Embryonic facial prominence (tissue), 1 donor: ENCODE data around the gene METRNL.

ENCODE experiments used
- DNase-seq: peaks from one replicate; pipeline ENCODE4 v3.0.0-alpha.2; 2016; ENCODE audit errors: extremely low spot score

METRNL gene

GRCh38 chr17:83067071-83067717, 12.2 kb upstream of the METRNL start:
- no peak for DNase-seq

GRCh38 chr17:83067718-83068261, 11.6 kb upstream of the METRNL start:
- no peak for DNase-seq

- no peak for DNase-seq
Observed at GRCh38 chr17:83068641-83069570, 10.5 kb upstream of the METRNL start.

- DNase-seq: no peak
Observed at GRCh38 chr17:83069571-83069906, 9.9 kb upstream of the METRNL start.

GRCh38 chr17:83069931-83070742, 9.3 kb upstream of the METRNL start:
- no peak for DNase-seq

GRCh38 chr17:83070800-83071341, 8.5 kb upstream of the METRNL start:
- no peak for DNase-seq

- DNase-seq: no peak
Observed at GRCh38 chr17:83071365-83071764, 8.0 kb upstream of the METRNL start.

- DNase-seq: no peak
Observed at GRCh38 chr17:83071966-83072562, 7.3 kb upstream of the METRNL start.

GRCh38 chr17:83072600-83073358, 6.6 kb upstream of the METRNL start:
- no peak for DNase-seq

GRCh38 chr17:83073389-83074063, 5.9 kb upstream of the METRNL start:
- DNase-seq: no peak

- no peak for DNase-seq
Observed at GRCh38 chr17:83074486-83075223, 4.8 kb upstream of the METRNL start.

- DNase-seq: no peak
Observed at GRCh38 chr17:83075270-83075880, 4.0 kb upstream of the METRNL start.

GRCh38 chr17:83076938-83077337, 2.5 kb upstream of the METRNL start:
- DNase-seq: no peak

- no peak for DNase-seq
Observed at GRCh38 chr17:83077411-83077810, 2.0 kb upstream of the METRNL start.

GRCh38 chr17:83077939-83078338, 1.5 kb upstream of the METRNL start:
- DNase-seq: no peak

- DNase-seq: no peak
Observed at GRCh38 chr17:83078378-83079351, 744 bp upstream of the METRNL start.

- no peak for DNase-seq
Observed at GRCh38 chr17:83079766-83080578, 563 bp downstream of the METRNL start.
